ENCODE measurements around the gene TPRG1L.
"Not testable (repeated sequence)": the region's sequence is repeated elsewhere in the genome, so short reads cannot be mapped to it uniquely, and the experiment has no call there.

The TPRG1L gene

GRCh38 chr1:3609016-3609768, 15.6 kb upstream of the TPRG1L start:
- no peak for DNase-seq (ENCODE audit: low read depth)

DNA sequence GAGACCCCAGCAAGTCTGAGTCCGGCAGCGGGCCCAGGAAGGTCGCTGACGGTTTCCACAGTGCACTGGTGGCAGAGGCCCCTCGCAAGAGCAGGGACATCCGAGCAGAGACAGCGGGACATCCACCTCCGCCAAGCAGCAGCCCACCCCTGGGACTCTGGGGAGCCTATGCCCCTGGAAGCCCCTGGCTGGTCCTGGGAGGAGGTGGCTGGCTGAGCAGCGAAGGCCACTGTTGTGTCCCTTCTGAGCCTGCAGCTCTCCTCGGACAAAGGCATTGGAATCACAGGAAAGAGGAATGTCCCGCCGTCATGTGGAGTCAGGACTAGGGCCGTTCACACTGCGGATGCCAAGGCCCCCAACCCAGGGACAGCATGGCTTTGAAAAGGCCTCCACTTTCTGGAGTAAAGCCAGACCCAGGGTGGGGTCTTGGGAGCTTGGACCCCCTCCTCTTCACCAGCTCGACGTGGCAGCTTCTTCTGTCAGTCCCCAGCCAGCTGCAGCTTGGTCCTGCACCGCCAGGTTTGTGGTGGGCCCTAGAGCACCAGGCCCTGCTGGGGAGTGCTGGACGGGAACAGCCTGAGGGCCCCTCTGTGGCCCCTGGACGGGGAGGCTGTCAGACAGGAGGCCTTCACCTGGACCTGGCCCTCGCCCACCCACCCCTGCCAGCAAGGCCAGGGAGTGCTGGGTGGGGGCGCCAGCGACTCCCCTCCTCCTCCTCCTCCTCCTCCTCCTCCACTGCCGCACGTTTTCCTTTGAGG, 14.9 kb upstream of the TPRG1L start:
- no peak for DNase-seq (ENCODE audit: low read depth)

- DNase-seq (ENCODE audit: low read depth), result no peak
These were observed 14.2 kb upstream of the TPRG1L start for GRCh38 chr1:3610527-3611169.

DNA sequence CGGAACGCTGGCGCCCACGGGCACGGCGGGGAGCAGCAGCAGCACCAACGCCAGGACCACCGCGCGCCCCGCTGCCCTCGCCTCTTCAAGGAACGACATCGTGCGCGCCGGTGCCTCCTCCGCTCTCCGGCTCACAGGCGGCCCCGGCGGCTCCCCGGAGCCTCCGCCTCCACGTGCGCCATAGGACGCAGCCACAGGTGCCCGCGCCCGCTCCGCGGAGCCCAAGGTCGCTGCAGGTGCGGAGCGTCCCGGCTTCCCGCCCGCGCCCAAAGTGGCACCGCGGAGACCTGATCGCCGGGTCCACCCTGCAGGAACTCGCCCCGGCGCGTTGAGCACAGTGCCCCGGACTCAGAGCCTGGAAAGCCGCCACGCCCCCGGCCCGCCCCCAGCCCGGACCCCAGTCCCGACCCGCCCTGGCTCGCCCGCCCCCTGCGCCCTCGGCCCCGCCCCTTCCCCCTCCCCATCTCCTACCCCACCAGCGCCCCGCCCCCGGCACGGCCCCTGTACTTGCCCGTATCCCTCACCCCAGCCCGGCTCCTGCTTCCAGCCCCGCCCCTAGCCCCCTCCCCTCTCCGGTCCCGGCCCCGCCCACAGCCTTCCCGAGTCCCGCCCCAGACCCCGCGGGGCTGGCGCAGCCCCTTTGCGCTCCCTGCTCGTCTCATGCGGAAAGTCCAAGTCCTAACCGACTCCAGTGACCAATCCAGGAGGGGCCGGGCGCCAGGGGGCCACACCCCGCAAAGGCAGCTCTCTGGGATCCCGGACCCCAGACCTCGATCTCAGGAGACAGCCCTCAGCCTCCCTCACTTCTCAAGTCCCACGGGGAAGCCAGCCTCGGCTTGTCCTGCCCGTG, 13.4 kb upstream of the TPRG1L start, which contains the start of gene MEGF6:
MEGF6 (minus strand) TSS at position 339 of the 850 bp plus-strand sequence; CDS start at position 99, 240 bp downstream.
- peak; percentile 44 for DNase-seq (ENCODE audit: low read depth)

- DNase-seq (ENCODE audit: low read depth), result no peak
These were observed 12.7 kb upstream of the TPRG1L start for GRCh38 chr1:3612123-3612522.

DNA sequence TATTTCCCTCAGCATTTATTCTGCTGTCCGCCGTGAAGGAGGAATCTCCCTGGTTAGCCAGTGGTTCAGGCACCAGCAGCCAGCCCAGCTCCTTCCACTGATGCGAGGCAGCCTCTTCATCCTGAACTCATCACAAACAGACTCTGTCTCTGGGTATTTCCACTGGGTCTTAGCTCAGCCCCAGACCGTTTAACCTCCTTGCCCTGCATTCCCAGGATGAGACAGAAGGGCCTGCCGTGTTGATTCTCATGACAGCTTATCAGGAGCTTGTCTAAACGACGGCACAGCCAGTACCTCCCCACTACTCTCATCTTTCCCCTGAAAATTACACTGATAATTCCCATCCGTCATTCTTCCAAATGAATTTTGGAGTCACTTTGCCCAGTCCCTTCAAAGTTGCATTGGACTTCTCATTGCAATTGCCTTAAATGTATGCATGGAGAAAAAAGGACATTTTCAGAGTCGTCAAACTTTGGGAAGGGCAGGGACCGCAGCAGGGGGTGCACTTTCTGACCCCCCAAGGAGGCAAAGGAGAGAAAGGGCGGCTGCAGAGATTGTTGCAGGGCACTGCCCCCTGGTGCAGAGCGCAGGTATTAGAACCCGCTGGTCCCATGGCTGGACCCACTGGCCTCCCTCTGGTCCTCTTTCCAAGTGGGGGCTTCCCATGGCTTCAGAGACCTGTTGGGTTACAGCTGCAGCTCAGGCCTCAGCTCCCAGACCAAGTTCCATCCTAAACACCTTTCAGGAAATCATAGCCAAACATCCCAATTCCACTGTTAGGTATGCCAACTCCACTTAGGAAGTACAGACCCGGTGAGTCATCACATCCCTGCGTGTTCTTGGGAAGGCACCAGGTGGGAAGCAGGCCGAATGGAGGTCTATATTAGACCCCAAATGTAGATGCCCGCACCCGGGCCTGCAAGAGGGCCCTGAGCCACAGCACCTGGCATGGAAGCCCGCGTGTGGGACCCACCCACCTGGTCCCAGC, 9.8 kb upstream of the TPRG1L start:
- no peak for DNase-seq (ENCODE audit: low read depth)

DNA sequence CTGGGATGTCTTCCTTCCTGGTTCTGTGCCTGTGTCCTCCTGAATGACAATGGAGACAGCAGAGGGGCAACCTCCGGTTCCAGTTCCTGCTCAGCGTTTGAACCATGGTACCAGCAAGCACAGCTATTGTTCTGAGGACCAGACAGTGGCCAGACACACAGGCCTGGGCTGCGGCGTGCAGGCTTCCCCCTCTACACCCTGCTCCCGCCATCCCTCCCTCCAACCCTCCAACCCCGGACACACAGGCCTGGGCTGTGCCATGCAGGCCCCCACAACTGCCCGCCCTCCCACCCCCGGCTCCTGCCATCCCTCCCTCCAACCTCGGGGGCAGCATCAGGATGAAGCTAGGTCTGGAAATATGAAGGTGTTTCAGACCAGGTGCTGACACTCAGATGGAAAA, 8.0 kb upstream of the TPRG1L start:
- DNase-seq (ENCODE audit: low read depth), result no peak

DNA sequence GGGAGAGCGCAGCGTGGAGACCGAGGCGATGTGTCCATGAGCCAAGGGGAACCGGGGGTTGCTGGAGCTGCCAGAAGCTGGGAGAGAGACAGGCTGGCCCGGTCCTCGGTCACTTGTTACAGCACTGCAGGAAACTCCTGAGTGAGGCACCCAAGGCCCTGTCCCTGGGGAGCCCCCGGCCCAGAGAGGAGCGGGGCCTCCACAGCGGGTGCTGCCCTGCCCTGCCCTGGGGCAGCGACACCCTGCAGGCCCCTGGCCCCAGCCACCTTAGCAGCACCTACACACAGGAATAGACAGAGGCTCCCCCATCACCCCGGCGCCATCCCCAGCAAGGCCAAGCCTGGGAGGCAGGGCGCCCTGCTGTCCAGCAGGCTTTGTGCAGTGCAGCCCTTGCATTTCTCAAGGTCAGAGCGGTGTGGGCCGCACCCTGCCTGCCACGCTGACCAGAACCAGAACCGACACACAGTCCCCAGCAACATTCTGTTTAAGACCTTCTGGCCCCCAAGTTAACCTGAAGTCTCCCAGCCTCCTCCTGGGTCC, 6.9 kb upstream of the TPRG1L start:
- DNase-seq (ENCODE audit: low read depth), result no peak

DNA sequence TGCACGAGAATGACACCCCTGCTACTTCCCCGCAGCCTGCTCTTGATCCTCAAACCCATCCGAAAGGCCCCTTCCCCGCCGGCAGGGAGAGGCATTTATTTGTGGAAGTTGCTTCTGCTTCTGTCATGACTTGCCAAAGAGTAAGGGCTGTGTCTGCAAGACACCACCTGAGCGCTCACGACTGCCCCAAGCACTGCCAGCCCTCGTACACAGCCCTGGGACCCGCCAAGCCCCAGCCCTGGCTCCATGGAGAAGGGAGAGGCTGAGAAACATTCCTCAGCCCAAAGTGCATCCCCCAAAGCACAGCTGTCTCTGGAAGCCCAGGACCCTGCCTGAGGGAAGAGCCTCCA, 6.3 kb upstream of the TPRG1L start:
- DNase-seq (ENCODE audit: low read depth), result no peak

DNA sequence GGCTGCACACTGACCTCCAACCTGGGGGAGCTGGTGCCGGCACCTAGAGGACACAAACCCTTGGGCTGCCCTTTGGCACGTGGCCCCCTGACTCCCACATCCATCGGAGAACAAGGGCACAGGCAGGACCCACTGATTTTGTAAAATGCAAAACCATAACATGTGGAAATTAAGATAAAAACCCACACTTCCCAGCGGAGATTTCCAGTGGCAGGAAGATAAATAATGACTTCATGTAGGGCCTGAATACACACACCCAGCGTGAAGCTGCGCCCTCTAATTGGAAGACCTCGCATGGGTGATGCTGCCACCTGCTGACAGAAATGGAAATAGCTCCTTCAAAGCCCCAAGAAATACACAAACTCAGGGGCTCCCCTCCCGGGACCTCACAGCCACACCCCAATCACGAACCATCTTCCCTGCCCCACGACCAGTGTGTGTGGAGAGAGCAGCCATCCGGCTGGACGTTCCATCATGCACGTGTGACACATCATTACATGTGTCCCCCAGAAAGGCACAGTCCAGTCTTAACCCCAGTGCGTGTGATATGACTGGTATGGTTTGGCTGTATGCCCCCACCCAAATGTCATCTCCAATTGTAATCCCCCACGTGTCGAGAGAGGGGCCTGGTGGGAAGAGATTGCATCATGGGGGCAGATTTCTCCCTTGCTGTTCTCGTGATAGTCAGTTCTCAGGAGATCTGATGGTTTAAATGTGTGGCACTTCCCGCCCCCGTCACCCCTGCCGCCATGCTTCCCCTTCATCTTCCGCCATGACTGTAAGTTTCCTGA, 5.7 kb upstream of the TPRG1L start:
- DNase-seq (ENCODE audit: low read depth), result peak; percentile 61

DNA sequence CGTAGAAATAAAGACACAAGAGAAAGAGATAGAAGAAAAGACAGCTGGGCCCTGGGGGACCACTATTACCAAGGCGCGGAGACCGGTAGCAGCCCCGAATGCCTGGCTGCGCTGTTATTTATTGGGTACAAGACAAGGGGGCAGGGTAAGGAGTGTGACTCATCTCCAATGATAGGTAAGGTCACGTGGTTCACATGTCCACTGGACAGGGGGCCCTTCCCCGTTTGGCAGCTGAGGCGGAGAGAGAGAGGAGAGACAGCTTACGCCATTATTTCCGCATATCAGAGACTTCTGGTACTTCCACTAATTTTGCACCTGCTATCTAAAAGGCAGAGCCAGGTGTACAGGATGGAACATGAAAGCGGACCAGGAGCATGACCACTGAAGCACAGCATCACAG, 4.1 kb upstream of the TPRG1L start:
- no peak for DNase-seq (ENCODE audit: low read depth)

GRCh38 chr1:3621151-3621671, 3.6 kb upstream of the TPRG1L start:
- DNase-seq (ENCODE audit: low read depth), result not testable (repeated sequence)

DNA sequence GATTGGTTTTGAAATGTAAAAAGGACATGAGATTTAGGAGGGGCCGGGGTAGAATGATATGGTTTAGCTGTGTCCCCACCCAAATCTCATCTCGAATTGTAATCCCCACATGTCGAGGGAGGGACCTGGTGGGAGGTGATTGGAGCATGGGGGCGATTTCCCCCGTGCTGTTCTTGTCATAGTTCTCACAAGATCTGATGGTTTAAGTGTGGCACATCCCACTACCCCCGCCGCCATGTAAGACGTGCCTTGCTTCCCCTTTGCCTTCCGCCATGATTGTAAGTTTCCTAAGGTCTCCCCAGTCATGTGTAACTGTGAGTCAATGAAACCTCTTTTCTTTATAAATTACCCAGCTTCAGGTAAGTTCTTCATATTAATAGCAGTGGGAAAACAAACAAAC, 2.7 kb upstream of the TPRG1L start:
- not testable (repeated sequence) for DNase-seq (ENCODE audit: low read depth)

- no peak for DNase-seq (ENCODE audit: low read depth)
These were observed 1.2 kb upstream of the TPRG1L start for GRCh38 chr1:3623441-3624199.

DNA sequence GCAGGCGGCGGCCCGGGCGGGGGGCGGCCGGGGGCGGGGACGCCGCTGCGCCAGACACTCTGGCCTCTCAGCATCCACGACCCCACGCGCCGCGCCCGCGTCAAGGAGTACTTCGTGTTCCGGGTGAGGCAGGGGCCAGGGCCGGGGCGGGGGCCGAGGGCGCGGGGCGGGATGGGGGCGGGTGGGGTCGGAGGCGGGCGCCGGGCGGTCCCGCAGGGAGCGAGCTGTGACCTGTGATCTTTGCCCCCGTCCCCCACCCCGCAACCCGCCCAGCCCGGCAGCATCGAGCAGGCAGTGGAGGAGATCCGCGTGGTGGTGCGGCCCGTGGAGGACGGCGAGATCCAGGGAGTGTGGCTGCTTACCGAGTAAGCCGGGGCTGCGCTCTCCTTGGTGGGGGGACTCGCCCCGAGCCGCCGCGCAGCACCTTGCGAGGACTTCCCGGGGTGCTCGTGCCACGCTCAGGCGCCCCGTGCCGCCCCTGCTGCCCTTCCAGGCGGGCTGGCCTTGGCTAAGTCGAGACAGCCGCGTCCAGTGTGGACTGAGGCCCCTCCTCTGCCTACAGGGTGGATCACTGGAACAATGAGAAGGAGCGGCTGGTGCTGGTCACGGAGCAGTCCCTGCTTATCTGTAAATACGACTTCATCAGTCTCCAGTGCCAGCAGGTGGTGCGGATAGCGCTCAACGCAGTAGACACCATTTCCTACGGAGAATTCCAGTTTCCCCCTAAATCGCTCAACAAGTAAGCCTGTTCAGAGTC, 514 bp downstream of the TPRG1L start:
- DNase-seq (ENCODE audit: low read depth), result peak; percentile 15

DNA sequence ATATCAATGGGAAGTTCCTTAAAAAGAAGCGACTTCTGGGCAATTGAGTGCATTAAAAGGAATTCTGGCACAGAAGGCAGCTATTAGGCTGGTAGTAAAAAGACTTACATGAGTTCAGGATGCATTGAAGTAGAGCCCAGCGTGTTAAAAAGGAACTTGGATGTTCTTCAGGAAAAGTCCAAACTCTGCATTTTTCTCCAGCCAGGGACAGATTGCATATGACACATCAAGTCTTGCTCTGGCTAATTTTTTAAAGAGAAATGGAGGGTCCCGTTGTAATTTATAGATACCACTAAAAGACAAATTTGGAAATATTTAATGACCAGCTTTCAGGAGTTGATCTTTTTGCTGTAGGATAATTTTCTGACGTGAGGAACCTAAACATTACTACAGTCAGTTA, 1.2 kb downstream of the TPRG1L start:
- no peak for DNase-seq (ENCODE audit: low read depth)

DNA sequence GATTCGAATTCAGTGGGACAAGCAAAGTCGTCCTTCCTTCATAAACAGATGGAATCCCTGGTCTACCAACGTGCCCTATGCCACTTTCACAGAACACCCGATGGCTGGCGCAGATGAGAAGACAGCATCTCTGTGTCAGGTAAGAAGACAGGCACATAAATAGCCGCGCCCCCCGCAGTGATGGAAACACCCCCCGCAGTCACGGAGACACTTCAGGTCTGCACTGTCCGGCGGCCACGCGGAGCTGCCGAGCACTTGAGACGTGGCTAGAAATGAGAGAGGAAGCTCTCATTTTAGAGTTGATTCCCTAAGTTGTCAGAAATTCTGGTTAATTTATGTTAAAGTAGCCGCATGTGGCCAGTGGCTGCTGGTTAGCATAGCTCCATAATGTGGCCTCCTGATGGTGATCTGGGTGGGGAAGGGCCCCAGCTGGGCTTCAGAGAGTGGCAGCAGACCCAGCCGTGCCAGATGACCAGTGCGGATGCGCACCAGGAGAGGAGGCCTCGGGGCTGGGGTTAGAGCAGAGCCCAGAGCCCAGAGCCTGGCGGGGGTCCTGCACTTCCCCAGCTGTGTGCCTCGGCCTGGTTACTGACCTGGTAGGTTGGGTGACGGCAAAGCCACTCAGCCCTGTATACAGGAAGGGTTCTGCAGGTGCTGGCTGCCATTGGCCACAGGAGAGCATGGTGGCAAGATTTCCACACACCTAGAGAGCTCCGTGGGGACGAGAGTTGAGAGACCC, 2.9 kb downstream of the TPRG1L start:
- no peak for DNase-seq (ENCODE audit: low read depth)
